ENCODE measurements around the gene SNCB. TPM values are rescaled to one million over a fixed set of nuclear protein-coding genes. Genes with fewer than 3 reads are reported as not detected.

Gene SNCB
- total RNA-seq, 1 donor from 2014 or later = 0.70 TPM

DNA sequence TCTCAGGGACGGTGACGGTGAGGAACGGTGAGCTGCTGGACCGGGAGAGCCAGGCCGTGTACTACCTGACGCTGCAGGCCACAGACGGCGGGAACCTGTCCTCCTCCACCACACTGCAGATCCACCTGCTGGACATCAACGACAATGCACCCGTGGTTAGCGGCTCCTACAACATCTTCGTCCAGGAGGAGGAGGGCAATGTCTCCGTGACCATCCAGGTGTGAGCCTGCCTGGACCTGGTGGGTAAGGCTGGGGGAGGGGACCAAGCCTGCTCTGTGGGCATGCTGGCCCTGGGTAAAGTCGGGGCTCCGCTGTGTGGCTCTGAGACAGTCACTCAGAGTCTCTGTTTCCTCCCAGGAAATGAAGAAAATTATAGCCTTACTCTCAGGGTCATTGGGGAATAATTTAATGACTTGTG, 51.9 kb downstream of the SNCB start:
- no peak for DNase-seq (ENCODE audit: extremely low read depth, low read depth, low spot score)

GRCh38 chr5:176577312-176578176, 52.8 kb downstream of the SNCB start:
- DNase-seq (ENCODE audit: extremely low read depth, low read depth, low spot score) = no peak

DNA sequence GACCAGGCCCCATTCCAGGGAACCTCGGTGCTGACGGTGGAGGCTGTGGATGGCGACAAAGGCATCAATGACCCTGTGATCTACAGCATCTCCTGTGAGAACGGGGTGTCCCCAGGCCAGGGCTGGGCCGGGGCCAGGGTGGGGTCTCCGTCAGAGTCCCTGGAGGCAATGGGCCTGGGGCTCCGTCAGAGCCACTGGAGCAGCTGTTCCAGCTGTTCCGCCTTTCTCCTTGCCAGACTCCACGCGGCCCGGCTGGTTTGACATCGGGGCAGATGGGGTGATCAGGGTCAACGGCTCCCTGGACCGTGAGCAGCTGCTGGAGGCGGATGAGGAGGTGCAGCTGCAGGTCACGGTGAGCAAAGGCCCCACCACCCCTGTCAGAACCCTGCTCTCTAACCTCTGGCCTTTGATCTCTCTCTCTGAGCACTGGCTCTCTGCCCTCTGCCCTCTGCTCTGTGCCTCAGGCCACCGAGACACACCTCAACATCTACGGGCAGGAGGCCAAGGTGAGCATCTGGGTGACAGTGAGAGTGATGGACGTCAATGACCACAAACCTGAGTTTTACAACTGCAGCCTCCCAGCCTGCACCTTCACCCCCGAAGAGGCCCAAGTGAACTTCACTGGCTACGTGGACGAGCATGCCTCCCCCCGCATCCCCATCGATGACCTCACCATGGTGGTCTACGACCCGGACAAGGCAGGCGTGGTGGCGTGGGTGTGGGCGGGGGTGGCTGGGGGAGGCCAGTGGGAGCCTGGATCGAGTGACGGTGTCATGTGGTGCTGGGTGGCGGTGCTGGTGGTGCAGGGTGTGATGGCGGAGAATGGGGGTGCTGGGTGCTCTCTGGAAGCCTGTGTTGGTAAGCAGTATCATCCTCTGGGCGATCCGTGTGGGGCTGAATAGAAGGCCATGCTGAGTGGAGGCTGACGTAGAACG, 54.6 kb downstream of the SNCB start:
- no peak for DNase-seq (ENCODE audit: extremely low read depth, low read depth, low spot score)

DNA sequence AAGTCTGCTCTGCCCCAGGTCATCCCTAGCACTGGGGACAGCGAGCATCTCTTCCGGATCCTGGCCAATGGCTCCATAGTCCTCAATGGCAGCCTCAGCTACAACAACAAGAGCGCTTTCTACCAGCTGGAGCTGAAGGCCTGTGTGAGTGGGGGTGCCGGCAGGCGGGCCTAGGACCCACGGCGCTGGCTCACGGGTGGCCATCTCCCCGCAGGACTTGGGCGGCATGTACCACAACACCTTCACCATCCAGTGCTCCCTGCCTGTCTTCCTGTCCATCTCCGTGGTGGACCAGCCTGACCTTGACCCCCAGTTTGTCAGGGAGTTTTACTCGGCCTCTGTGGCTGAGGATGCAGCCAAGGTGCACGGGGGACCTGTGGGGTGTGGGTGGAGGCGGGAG, 55.3 kb downstream of the SNCB start:
- no peak for DNase-seq (ENCODE audit: extremely low read depth, low read depth, low spot score)

DNA sequence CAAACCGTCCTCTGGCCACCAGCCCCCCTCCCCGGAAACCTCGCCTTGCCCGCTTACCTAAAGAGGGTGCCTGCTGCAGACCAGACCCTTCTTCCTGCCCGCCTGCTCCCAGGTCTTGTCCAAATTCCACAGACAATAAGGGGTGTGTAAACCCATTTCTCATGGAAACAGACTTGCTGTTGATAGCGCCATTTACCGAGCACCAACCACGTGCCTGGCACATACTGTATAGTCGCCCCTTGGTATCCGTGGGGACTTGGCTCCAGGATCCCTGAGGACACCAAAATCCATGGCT, 56.1 kb downstream of the SNCB start:
- DNase-seq (ENCODE audit: extremely low read depth, low read depth, low spot score) = no peak

GRCh38 chr5:176573564-176574296, 56.6 kb downstream of the SNCB start:
- no peak for DNase-seq (ENCODE audit: extremely low read depth, low read depth, low spot score)

Other genes starting within 250 kb of the SNCB start
- gene NOP16, start 241.9 kb downstream of the SNCB start, total RNA-seq = 18.1 and 27.2 TPM in 2 replicates
- gene HIGD2A, start 241.8 kb downstream of the SNCB start, total RNA-seq = 119 TPM in 2 replicates
- 131 and 164 TPM in 2 replicates for gene CLTB, start 214.0 kb downstream of the SNCB start, total RNA-seq
- 38.4 and 44.9 TPM in 2 replicates for gene FAF2, start 182.1 kb downstream of the SNCB start, total RNA-seq
- 12.6 and 26.1 TPM in 2 replicates for gene RNF44, start 93.1 kb downstream of the SNCB start, total RNA-seq
- gene CDHR2, start 81.2 kb downstream of the SNCB start, total RNA-seq = not detected in 2 replicates
- gene GPRIN1, start 20.4 kb downstream of the SNCB start, total RNA-seq = 12.3 and 13.1 TPM in 2 replicates
- 0.06 TPM in 1 of 2 replicates, not detected in the other for gene EIF4E1B, start 141 bp upstream of the SNCB start, total RNA-seq
- 53.1 and 64.2 TPM in 2 replicates for gene TSPAN17, start 16.9 kb upstream of the SNCB start, total RNA-seq
- 18.5 and 24.0 TPM in 2 replicates for gene UNC5A, start 180.0 kb upstream of the SNCB start, total RNA-seq